Keratinocyte (primary cell): ENCODE data around the gene RBM15. TPM values are rescaled to one million over a fixed set of nuclear protein-coding genes. Genes with fewer than 3 reads are reported as not detected.

ENCODE experiments used
- DNase-seq: peaks from one replicate; pipeline ENCODE4 v3.0.0-alpha.2; 2011; ENCODE audit warnings: low read depth, missing footprints, low spot score
- FAIRE-seq: peaks from 2 replicates; lab custom pipeline; 2011; peaks lifted over from hg19 to GRCh38; lab: Jason Lieb, UNC
- H2AFZ ChIP-seq: 2 replicates; pipeline ENCODE4 v1.6.0; 2012; ENCODE audit warnings: low read length, control low read depth, inconsistent platforms; ENCODE audit not compliant: control insufficient read depth
- H3K27ac ChIP-seq: 2 replicates; pipeline ENCODE4 v1.5.1; 2011; ENCODE audit warnings: low read length; ENCODE audit not compliant: control insufficient read depth, insufficient read depth
- H3K27me3 ChIP-seq: 3 replicates; pipeline ENCODE4 v1.6.0; 2011; ENCODE audit warnings: low read length; ENCODE audit not compliant: control insufficient read depth, insufficient read depth; ENCODE audit errors: extremely low read depth
- H3K36me3 ChIP-seq, 2 experiments: 2 replicates in 1 of 2; 3 replicates in 1 of 2; pipeline ENCODE4 v1.5.1; 2011; ENCODE audit warnings: low read length in 2 of 2, mild to moderate bottlenecking in 1 of 2; ENCODE audit not compliant: control insufficient read depth in 2 of 2, insufficient read depth in 2 of 2; ENCODE audit errors: extremely low read depth in 1 of 2
- H3K4me1 ChIP-seq: 3 replicates; pipeline ENCODE4 v1.5.1; 2011; ENCODE audit warnings: low read length; ENCODE audit not compliant: control insufficient read depth, insufficient read depth; ENCODE audit errors: extremely low read depth
- H3K4me2 ChIP-seq: 3 replicates; pipeline ENCODE4 v1.6.0; 2011; ENCODE audit warnings: low read depth, low read length; ENCODE audit not compliant: control insufficient read depth, insufficient read depth; ENCODE audit errors: extremely low read depth
- H3K4me3 ChIP-seq, 3 experiments: fragments of 200-600 bp in 1 of 3; sonication (generic) in 1 of 3; 2 replicates in 2 of 3; 3 replicates in 1 of 3; pipeline ENCODE4 v1.5.1; 2011 to 2016; ENCODE audit warnings: low read length in 3 of 3, mild to moderate bottlenecking in 3 of 3, control low read depth in 2 of 3, inconsistent platforms in 1 of 3, low read depth in 1 of 3, mixed read lengths in 1 of 3, mixed run types in 1 of 3, moderate library complexity in 1 of 3; ENCODE audit not compliant: control insufficient read depth in 2 of 3, insufficient read depth in 2 of 3; ENCODE audit errors: extremely low read depth in 1 of 3
- H3K79me2 ChIP-seq: 2 replicates; pipeline ENCODE4 v1.6.0; 2012; ENCODE audit warnings: low read length; ENCODE audit not compliant: control insufficient read depth, insufficient read depth
- H3K9ac ChIP-seq: 3 replicates; pipeline ENCODE4 v1.6.0; 2011; ENCODE audit warnings: low read length; ENCODE audit not compliant: control insufficient read depth, insufficient read depth; ENCODE audit errors: extremely low read depth
- H3K9me1 ChIP-seq: 3 replicates; pipeline ENCODE4 v1.6.0; 2011; ENCODE audit warnings: low read length; ENCODE audit not compliant: control insufficient read depth, insufficient read depth; ENCODE audit errors: extremely low read depth
- H3K9me3 ChIP-seq: 2 replicates; pipeline ENCODE4 v1.5.1; 2012; ENCODE audit warnings: low read depth, low read length; ENCODE audit not compliant: control insufficient read depth
- H4K20me1 ChIP-seq: 3 replicates; pipeline ENCODE4 v1.6.0; 2011; ENCODE audit warnings: low read length; ENCODE audit not compliant: control insufficient read depth, insufficient read depth; ENCODE audit errors: extremely low read depth
- CTCF ChIP-seq, 3 experiments: IDR thresholded peaks in 1 of 3; conservative IDR thresholded peaks in 1 of 3; optimal IDR thresholded peaks in 1 of 3; 2 replicates in 2 of 3; 3 replicates in 1 of 3; pipeline versions ENCODE3 to v1.5.1; 2011; ENCODE audit warnings: low read length in 3 of 3, mild to moderate bottlenecking in 3 of 3, moderate library complexity in 2 of 3, control low read depth in 1 of 3, inconsistent platforms in 1 of 3; ENCODE audit not compliant: insufficient read depth in 2 of 3; ENCODE audit errors: extremely low read depth in 1 of 3
- EZH2 ChIP-seq: IDR thresholded peaks from one replicate; pipeline ENCODE4 v1.6.1; 2012; ENCODE audit warnings: inconsistent platforms, mild to moderate bottlenecking, low read length, moderate library complexity
- dilution Hi-C: fragments of 300-500 bp; cut with MboI; formaldehyde crosslinking; loops from one replicate; pipeline ENCODE4 v1.7.0; 2020; ENCODE audit warnings: low sequenced_read_pairs; ENCODE audit not compliant: extremely low pct_ligation_motif_present
- polyA plus RNA-seq, 5 experiments: library from polyadenylated mRNA; depleted of rRNA in 3 of 5; stranded (reverse) in 3 of 5; stranded (forward) in 1 of 5; unstranded in 1 of 5; fragments of >200 nt; gene quantifications; 1 replicate in 1 of 5; 2 replicates in 3 of 5; 3 replicates in 1 of 5; pipeline versions ENCODE4 v1.2.1 to v1.2.3, GENCODE V29; 2011 to 2012; ENCODE audit warnings: missing spikeins in 2 of 5, low read depth in 1 of 5, low replicate concordance in 1 of 5

RBM15 gene
- polyA plus RNA-seq, 1 donor (not counting 4 experiments of a cell fraction or from before 2014, with no cell fraction given) = 10.0 TPM

GRCh38 chr1:110387048-110387754 is 48.0 kb downstream of the RBM15 start:
- Histone ChIP-seq H3K4me1 (peaks cover 4% of the 10 kb centered on the region), H3K36me3 (no peaks in the 10 kb centered on the region), H3K27ac (no peak overlapping the region), H4K20me1 (no peaks in the 10 kb centered on the region), H3K9me1 (no peaks in the 10 kb centered on the region), H3K79me2 (no peaks in the 10 kb centered on the region), H3K9me3 (no peaks in the 10 kb centered on the region), H3K27me3 (no peaks in the 10 kb centered on the region), H3K4me3 (no peak overlapping the region), H3K9ac (no peak overlapping the region), H3K4me2 (no peak overlapping the region), H2AFZ (no peak overlapping the region)
- FAIRE-seq (no peak), DNase-seq (no peak)
- dilution Hi-C loops = no loop called here
- TF ChIP-seq CTCF (optimal IDR thresholded peaks at IDR 0.05 in 1 of 3, IDR thresholded peaks at IDR 0.05 in 1 of 3, conservative IDR thresholded peaks at IDR 0.05 in 1 of 3; ENCODE audit: extremely low read depth in 1 of 3, insufficient read depth in 2 of 3, low read length in 3 of 3) (no peak), EZH2 (no peak)

- dilution Hi-C loops = no loop called here
- no peaks in the 10 kb centered on the region for H3K9me1 ChIP-seq
- no peaks in the 10 kb centered on the region for H4K20me1 ChIP-seq
- peaks cover 0 to 3% of the 10 kb centered on the region in 2 experiments for H3K36me3 ChIP-seq
- H3K9me3 ChIP-seq = no peaks in the 10 kb centered on the region
- no peak overlapping the region for H3K4me3 ChIP-seq
- FAIRE-seq (no peak), DNase-seq (no peak)
- no peaks in the 10 kb centered on the region for H3K79me2 ChIP-seq
- no peak overlapping the region for H3K4me2 ChIP-seq
- no peak overlapping the region for H3K27ac ChIP-seq
- no peaks in the 10 kb centered on the region for H3K27me3 ChIP-seq
- TF ChIP-seq CTCF (optimal IDR thresholded peaks at IDR 0.05 in 1 of 3, IDR thresholded peaks at IDR 0.05 in 1 of 3, conservative IDR thresholded peaks at IDR 0.05 in 1 of 3; ENCODE audit: extremely low read depth in 1 of 3, insufficient read depth in 2 of 3, low read length in 3 of 3) (no peak), EZH2 (no peak)
- no peak overlapping the region for H2AFZ ChIP-seq
- peaks cover 18% of the 10 kb centered on the region for H3K4me1 ChIP-seq
- H3K9ac ChIP-seq = no peak overlapping the region
Observed at GRCh38 chr1:110390096-110390495, 50.9 kb downstream of the RBM15 start.
